BE2C (cell line): ENCODE results near the gene PRKN.

Source experiments
- DNase-seq: peaks from one replicate; pipeline ENCODE4 v3.0.0-alpha.2; 2020
- H3K27me3 ChIP-seq: fragments of 250-450 bp; sonication (Bioruptor Pico); 2 replicates; pipeline ENCODE4 v1.5.1; 2020; ENCODE audit warnings: mild to moderate bottlenecking
- H3K36me3 ChIP-seq: fragments of 250-450 bp; sonication (Bioruptor Pico); 2 replicates; pipeline ENCODE4 v1.5.1; 2020; ENCODE audit warnings: mild to moderate bottlenecking
- H3K4me1 ChIP-seq: fragments of 250-450 bp; sonication (Bioruptor Pico); 2 replicates; pipeline ENCODE4 v1.5.1; 2020
- H3K4me3 ChIP-seq: 2 replicates; pipeline ENCODE4 v1.5.1; 2011; ENCODE audit warnings: low read depth, low read length
- H3K9me3 ChIP-seq: fragments of 250-450 bp; sonication (Bioruptor Pico); 2 replicates; pipeline ENCODE4 v1.5.1; 2020
- CTCF ChIP-seq: IDR thresholded peaks from 2 replicates; pipeline ENCODE4 v1.5.1; 2012; ENCODE audit warnings: mild to moderate bottlenecking, low read depth, low read length

Gene PRKN

DNA sequence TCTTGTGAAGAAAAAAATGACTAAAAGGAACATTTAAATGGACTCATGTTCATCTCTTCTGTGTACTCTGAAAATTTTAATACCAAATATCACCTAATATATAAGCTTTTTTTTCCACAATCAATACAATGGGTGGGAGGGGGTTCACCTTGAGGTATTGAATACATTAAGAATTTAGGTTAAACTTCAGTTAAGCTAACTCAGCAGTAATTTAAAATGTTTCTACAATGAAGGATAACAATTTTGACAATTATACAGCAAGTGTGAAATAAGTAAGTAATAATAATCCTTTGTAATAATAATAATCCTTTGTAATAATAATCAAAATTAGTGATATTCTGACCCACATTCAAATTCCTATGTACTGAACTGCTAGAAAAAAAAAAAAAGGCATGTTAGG lies 136.0 kb downstream of the PRKN start:
- H3K36me3 ChIP-seq: no peaks in the 10 kb centered on the region
- H3K4me3 ChIP-seq: no peak overlapping the region
- DNase-seq: no peak
- no peaks in the 10 kb centered on the region for H3K27me3 ChIP-seq
- peaks cover 14% of the 10 kb centered on the region for H3K4me1 ChIP-seq
- TF ChIP-seq CTCF: no peak
- H3K9me3 ChIP-seq: no peaks in the 10 kb centered on the region

GRCh38 chr6:162581988-162582780 lies 145.4 kb downstream of the PRKN start:
- Histone ChIP-seq H3K4me3 (no peak overlapping the region), H3K4me1 (no peaks in the 10 kb centered on the region), H3K27me3 (no peaks in the 10 kb centered on the region), H3K9me3 (no peaks in the 10 kb centered on the region), H3K36me3 (no peaks in the 10 kb centered on the region)
- DNase-seq: no peak
- TF ChIP-seq CTCF: no peak

- H3K4me1 ChIP-seq: no peaks in the 10 kb centered on the region
- no peaks in the 10 kb centered on the region for H3K27me3 ChIP-seq
- DNase-seq: no peak
- no peak for TF ChIP-seq CTCF
- H3K9me3 ChIP-seq: no peaks in the 10 kb centered on the region
- H3K4me3 ChIP-seq: no peak overlapping the region
- no peaks in the 10 kb centered on the region for H3K36me3 ChIP-seq
These were observed 146.9 kb downstream of the PRKN start for GRCh38 chr6:162580619-162581018.

- Histone ChIP-seq H3K4me3 (no peak overlapping the region), H3K4me1 (no peaks in the 10 kb centered on the region), H3K9me3 (no peaks in the 10 kb centered on the region), H3K27me3 (no peaks in the 10 kb centered on the region), H3K36me3 (no peaks in the 10 kb centered on the region)
- no peak for TF ChIP-seq CTCF
- no peak for DNase-seq
These were observed 151.6 kb downstream of the PRKN start for GRCh38 chr6:162576016-162576415.

GRCh38 chr6:162572240-162572639 lies 155.3 kb downstream of the PRKN start:
- Histone ChIP-seq H3K9me3 (no peaks in the 10 kb centered on the region), H3K36me3 (no peaks in the 10 kb centered on the region), H3K27me3 (no peaks in the 10 kb centered on the region), H3K4me3 (no peak overlapping the region), H3K4me1 (no peaks in the 10 kb centered on the region)
- no peak for TF ChIP-seq CTCF
- DNase-seq: no peak

DNA sequence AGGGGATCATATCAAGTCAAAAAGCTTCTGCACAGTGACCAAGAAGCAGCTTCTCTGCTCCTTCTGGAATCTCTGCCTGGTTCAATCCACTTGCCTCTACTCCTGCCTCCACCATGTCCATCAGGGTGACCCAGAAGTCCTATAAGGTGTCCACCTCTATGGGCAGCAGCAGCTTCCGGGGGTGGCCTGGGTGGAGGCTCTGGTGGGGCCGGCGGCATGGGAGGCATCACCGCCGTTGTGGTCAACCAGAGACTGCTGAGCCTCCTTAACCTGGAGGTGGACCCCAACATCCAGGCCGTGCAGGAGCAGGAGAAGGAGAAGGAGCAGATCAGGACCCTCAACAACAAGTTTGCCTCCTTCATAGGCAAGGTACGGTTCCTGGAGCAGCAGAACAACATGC lies 159.3 kb downstream of the PRKN start:
- no peak for DNase-seq
- Histone ChIP-seq H3K27me3 (no peaks in the 10 kb centered on the region), H3K4me1 (no peaks in the 10 kb centered on the region), H3K4me3 (no peak overlapping the region), H3K9me3 (no peaks in the 10 kb centered on the region; the same call in 1 of the 2 replicates), H3K36me3 (no peaks in the 10 kb centered on the region)
- no peak for TF ChIP-seq CTCF
